ENCODE results near the gene TMEM190.

DNA sequence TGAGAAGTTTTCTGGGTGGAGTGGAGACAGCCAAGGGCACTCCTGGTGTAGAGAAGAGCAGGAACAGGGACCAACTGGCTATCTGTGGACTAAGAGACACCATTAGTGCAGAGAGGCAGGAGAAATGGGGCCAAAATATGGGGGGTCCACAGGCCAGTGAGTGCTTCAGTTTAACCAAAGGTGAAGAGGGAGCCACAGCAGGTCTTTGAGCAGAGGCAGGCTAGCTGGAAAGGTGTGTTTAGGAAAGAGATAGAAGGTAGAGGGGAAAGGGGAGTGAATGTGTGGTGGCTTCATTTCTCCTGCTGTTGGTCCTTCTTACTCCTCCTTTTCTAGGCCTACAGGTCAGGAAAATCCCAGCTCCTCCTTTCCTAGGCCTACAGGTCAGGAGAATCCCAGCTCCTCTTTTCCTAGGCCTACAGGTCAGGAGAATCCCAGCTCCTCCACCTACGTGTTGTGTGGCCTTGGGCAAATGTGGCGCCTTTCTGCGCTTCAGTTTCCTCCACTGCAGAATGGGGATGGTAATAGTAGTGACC lies 6.0 kb downstream of the TMEM190 start:
- TF ChIP-seq CTCF (conservative IDR thresholded peaks at IDR 0.05), result no peak
- no peak for TF ChIP-seq ZFX (IDR thresholded peaks at IDR 0.05)

Data from C4-2B (cell line).